DMS79 treated with DMSO at 0.1 percent for 48 hours (cell line): ENCODE data around the gene PIP.
"Not testable (repeated sequence)": the region's sequence is repeated elsewhere in the genome, so short reads cannot be mapped to it uniquely, and the experiment has no call there.

Experiments used
- DNase-seq: peaks from one replicate; lab custom pipeline; 2025; lab: John Stamatoyannopoulos, UW

The PIP gene

GRCh38 chr7:143177374-143178119 lies 45.7 kb downstream of the PIP start:
- no peak for DNase-seq

GRCh38 chr7:143180771-143181170 lies 48.9 kb downstream of the PIP start:
- DNase-seq = not testable (repeated sequence)

- no peak for DNase-seq
Measured at GRCh38 chr7:143181349-143181748, 49.5 kb downstream of the PIP start.

GRCh38 chr7:143183024-143183423 lies 51.1 kb downstream of the PIP start, which contains the start of gene TAS2R39:
TAS2R39 (plus strand) TSS chr7:143183419; CDS start chr7:143183419, 0 bp downstream.
- no peak for DNase-seq

- DNase-seq = no peak
Measured at GRCh38 chr7:143185551-143185950, 53.7 kb downstream of the PIP start.

- DNase-seq = no peak
Measured at GRCh38 chr7:143188994-143189393, 57.1 kb downstream of the PIP start.
